ENCODE results near the gene TRAIP.
A peak's percentile ranks its signal among the peaks of the same experiment; 100 is the strongest.
"Not testable (repeated sequence)": the region's sequence is repeated elsewhere in the genome, so short reads cannot be mapped to it uniquely, and the experiment has no call there.

The TRAIP gene

GRCh38 chr3:49873623-49874022 is 17.3 kb upstream of the TRAIP start:
- no peak for DNase-seq

GRCh38 chr3:49872801-49873281 is 16.5 kb upstream of the TRAIP start:
- DNase-seq = peak; percentile 15 to 39

GRCh38 chr3:49871531-49872153 is 15.3 kb upstream of the TRAIP start:
- no peak for DNase-seq

GRCh38 chr3:49869525-49870126 is 13.3 kb upstream of the TRAIP start, which contains the start of gene CAMKV:
TSS of gene CAMKV (minus strand) at chr3:49869906. CDS start at chr3:49862388, 7,518 bp downstream.
- peak in 1 of 2 donors; percentile 14 for DNase-seq

- DNase-seq = no peak
Observed at GRCh38 chr3:49868862-49869466, 12.6 kb upstream of the TRAIP start.

GRCh38 chr3:49867871-49868321 is 11.5 kb upstream of the TRAIP start:
- peak in 1 of 2 donors; percentile 22 for DNase-seq

GRCh38 chr3:49867400-49867799 is 11.0 kb upstream of the TRAIP start:
- no peak for DNase-seq

GRCh38 chr3:49865198-49865784 is 8.9 kb upstream of the TRAIP start:
- DNase-seq = no peak

GRCh38 chr3:49864505-49864904 is 8.1 kb upstream of the TRAIP start:
- no peak for DNase-seq

GRCh38 chr3:49859576-49860305 is 3.4 kb upstream of the TRAIP start:
- DNase-seq = no peak

- no peak for DNase-seq
Observed at GRCh38 chr3:49855662-49856061, 702 bp downstream of the TRAIP start.

- no peak for DNase-seq
Observed at GRCh38 chr3:49845694-49846093, 10.7 kb downstream of the TRAIP start.

- no peak for DNase-seq
Observed at GRCh38 chr3:49844464-49845183, 11.7 kb downstream of the TRAIP start.

GRCh38 chr3:49842843-49843517 is 13.4 kb downstream of the TRAIP start:
- no peak for DNase-seq

GRCh38 chr3:49841806-49842205 is 14.6 kb downstream of the TRAIP start:
- DNase-seq = no peak

GRCh38 chr3:49841126-49841696 is 15.2 kb downstream of the TRAIP start:
- no peak for DNase-seq

- DNase-seq = no peak
Observed at GRCh38 chr3:49840388-49840787, 16.0 kb downstream of the TRAIP start.

- DNase-seq = peak; percentile 85 to 86
Observed at GRCh38 chr3:49839193-49839809, 17.1 kb downstream of the TRAIP start.

- no peak for DNase-seq
Observed at GRCh38 chr3:49831341-49831740, 25.0 kb downstream of the TRAIP start.

GRCh38 chr3:49826016-49826415 is 30.3 kb downstream of the TRAIP start:
- no peak for DNase-seq

GRCh38 chr3:49823131-49823530 is 33.2 kb downstream of the TRAIP start:
- DNase-seq = not testable (repeated sequence)

All from CD4-positive, alpha-beta T cell treated with Interleukin-4 for 1 hour (primary cell).